Measurements from ENCODE around the gene TP63.

DNA sequence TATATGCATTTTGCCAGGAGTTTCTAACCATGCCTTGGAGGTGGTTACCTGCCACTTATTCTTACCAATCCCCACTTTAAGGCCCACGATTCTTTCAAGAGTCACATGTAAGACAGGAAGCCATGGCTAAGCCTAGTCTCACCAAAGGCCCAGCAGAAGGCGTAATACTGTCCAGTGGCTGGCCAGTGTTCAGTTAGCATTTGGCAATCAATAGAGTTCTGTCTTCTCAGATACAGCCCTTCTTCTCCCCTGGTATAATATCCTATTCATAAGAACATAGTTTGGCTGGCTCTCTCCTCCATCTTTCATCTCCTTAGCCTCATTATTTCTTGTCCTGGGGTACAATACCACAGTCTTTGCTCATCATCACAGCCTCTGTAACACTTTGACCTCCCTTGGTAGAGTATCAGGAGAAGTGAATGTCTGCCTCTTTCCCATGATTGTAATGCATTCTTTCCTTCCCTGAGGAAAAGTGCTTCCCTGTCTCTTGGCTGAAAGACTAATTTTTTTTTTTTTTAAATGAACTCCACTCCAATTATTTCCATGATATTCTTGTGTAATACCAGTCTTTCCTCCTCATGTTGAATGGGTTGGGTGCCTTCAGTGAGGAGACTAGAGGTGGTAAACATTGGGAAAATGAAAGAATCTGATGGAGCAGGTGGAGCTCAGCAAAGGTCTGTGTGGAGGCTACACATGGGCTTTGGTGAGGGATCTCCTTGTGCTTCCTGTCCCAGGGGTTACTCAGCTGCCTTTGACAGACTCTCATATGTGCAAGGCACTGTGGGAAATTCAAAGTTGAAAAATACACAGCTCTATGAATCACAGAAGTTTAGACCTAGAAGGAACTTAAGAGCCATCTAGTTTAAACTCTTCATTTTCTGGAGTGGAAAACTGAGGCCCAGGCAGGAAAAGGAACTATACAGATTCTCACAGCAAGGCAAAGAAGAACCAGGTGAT is 271.3 kb downstream of the TP63 start:
- no peak for TF ChIP-seq PPARA (CRISPR knock-in tag; IDR thresholded peaks at IDR 0.05; ENCODE audit: borderline replicate concordance)
- TF ChIP-seq, protein P1, sequence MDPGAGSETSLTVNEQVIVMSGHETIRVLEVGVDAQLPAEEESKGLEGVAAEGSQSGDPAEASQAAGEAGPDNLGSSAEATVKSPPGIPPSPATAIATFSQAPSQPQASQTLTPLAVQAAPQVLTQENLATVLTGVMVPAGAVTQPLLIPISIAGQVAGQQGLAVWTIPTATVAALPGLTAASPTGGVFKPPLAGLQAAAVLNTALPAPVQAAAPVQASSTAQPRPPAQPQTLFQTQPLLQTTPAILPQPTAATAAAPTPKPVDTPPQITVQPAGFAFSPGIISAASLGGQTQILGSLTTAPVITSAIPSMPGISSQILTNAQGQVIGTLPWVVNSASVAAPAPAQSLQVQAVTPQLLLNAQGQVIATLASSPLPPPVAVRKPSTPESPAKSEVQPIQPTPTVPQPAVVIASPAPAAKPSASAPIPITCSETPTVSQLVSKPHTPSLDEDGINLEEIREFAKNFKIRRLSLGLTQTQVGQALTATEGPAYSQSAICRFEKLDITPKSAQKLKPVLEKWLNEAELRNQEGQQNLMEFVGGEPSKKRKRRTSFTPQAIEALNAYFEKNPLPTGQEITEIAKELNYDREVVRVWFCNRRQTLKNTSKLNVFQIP (CRISPR knock-in tag; IDR thresholded peaks at IDR 0.05; ENCODE audit: borderline replicate concordance, low read depth): no peak
- TF ChIP-seq ZNF70 (CRISPR knock-in tag; IDR thresholded peaks at IDR 0.05): no peak
- no peak for TF ChIP-seq CREB5 (CRISPR knock-in tag; IDR thresholded peaks at IDR 0.05; ENCODE audit: low read depth)
- TF ChIP-seq GLIS3 (CRISPR knock-in tag; IDR thresholded peaks at IDR 0.05): no peak
- TF ChIP-seq TSHZ2 (CRISPR knock-in tag; IDR thresholded peaks at IDR 0.05): no peak
- no peak for TF ChIP-seq TOX (CRISPR knock-in tag; IDR thresholded peaks at IDR 0.05; ENCODE audit: borderline replicate concordance)
- TF ChIP-seq, protein P2, sequence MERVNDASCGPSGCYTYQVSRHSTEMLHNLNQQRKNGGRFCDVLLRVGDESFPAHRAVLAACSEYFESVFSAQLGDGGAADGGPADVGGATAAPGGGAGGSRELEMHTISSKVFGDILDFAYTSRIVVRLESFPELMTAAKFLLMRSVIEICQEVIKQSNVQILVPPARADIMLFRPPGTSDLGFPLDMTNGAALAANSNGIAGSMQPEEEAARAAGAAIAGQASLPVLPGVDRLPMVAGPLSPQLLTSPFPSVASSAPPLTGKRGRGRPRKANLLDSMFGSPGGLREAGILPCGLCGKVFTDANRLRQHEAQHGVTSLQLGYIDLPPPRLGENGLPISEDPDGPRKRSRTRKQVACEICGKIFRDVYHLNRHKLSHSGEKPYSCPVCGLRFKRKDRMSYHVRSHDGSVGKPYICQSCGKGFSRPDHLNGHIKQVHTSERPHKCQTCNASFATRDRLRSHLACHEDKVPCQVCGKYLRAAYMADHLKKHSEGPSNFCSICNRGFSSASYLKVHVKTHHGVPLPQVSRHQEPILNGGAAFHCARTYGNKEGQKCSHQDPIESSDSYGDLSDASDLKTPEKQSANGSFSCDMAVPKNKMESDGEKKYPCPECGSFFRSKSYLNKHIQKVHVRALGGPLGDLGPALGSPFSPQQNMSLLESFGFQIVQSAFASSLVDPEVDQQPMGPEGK (CRISPR knock-in tag; IDR thresholded peaks at IDR 0.05; ENCODE audit: borderline replicate concordance): no peak
- no peak for TF ChIP-seq OSR1 (CRISPR knock-in tag; IDR thresholded peaks at IDR 0.05)
- no peak for TF ChIP-seq SNAI2 (CRISPR knock-in tag; IDR thresholded peaks at IDR 0.05)
- TF ChIP-seq ZFP3 (CRISPR knock-in tag; IDR thresholded peaks at IDR 0.05): no peak
- no peak for TF ChIP-seq ESRRG (CRISPR knock-in tag; IDR thresholded peaks at IDR 0.05)
- no peak for TF ChIP-seq ZC3H10 (CRISPR knock-in tag; IDR thresholded peaks at IDR 0.05)
- no peak for TF ChIP-seq CSRNP3 (CRISPR knock-in tag; IDR thresholded peaks at IDR 0.05)

All from SK-N-SH treated with all-trans-retinoic acid at 6 μM for 48 hours (cell line).